Hippocampal formation (tissue), 2 donors: Measurements from ENCODE around the gene CDH12.
"Not testable (repeated sequence)": the region's sequence is repeated elsewhere in the genome, so short reads cannot be mapped to it uniquely, and the experiment has no call there.

ENCODE experiments used
- DNase-seq, 2 donors: peaks; one replicate each; lab custom pipeline; 2025; lab: John Stamatoyannopoulos, UW

CDH12 gene

GRCh38 chr5:22650511-22650910, 202.6 kb downstream of the CDH12 start:
- DNase-seq: no peak

DNA sequence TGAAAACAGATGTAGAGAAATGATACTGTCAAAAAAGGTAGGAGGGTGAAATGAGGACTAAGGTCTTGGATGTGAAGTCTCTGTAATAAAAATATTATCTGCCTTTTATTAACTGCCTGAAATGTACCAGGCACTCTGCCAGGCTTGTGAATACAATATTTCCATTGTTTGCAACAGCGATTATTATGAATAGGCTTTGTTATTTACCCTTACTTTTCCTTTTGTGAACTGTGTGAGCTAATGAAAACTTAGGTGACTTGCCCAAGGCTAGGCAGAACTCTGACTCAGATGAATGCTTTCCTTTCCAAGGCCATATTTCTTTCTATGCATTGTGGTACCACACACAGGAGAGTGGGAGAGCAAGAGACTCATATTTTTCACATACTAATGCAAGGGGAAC, 204.1 kb downstream of the CDH12 start:
- DNase-seq: no peak

DNA sequence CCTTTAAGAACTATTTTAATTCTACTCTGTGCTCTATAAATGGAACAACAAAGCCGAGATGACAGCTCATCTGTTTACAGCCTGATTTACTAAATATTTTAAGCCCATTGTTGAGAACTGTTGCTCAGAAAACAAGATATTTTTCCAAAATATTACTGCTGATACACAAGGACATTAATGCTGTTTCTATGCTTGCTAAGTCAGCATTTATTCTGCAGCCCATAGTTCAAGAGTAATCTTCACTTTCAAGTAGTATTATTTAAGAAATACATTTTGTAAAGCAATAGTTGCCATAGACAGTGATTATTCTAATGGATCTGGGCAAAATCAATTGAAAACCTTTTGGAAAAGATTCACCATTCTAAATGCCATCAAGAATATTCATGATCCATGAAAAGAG, 208.3 kb downstream of the CDH12 start:
- DNase-seq: no peak

DNA sequence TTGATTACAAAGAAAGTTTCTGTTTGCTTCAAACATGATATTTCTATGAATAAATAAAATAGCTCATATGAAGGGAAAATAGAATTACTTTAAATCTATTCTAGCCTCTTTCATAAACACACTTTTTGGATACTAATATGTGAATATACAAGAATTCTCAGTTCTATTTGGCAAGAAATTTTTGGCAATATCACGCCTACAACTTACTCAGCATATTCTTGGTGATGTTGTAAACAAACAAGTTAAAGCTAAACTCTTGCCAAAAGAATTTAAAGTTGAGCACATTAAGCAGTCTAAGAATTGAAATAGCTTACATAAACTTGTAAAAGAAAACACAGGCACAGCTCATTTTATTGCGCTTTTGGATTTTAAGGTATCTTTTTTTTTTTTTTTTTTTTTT, 209.8 kb downstream of the CDH12 start:
- DNase-seq: no peak

- no peak for DNase-seq
Measured at GRCh38 chr5:22631683-22632082, 221.5 kb downstream of the CDH12 start.

- DNase-seq: no peak
Measured at GRCh38 chr5:22627029-22627428, 226.1 kb downstream of the CDH12 start.

DNA sequence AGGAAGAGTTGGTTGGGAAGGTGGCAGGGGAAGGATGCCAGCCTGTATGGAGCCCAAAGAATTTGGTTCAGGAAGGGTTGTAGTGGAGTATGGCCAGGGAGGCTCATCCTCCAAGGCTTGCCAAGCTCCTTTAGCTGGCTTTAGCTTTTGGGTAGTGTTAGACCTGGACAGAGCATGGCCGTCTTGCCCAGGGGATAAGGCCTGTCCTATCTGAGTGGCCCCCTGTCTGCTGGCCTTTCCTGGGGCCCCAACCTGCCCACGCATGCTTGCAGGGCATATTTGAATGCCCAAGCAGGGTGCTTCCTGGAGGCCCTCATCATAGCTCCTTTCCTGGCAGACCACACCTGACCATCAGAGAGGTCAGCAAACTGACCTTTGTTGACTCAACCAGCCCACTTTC, 227.7 kb downstream of the CDH12 start:
- DNase-seq: no peak

DNA sequence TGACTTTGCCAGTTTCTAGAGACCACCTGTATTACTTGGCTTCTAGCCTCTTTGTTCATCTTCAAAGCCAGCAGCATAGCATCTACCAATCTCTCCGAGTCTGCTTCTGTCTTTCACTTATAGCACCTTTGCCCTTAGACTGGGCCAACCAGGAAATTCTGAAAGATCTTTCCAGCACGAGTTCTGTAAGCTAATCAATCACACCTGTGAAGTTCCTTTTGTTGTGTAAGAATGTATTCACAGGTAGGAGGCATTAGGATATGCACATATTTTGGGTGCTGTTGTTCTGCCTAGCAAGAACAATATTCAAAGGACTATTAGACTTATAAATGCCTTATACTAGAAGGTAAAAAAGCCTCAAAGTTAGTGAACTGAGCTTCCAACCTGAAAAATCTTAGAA, 232.1 kb downstream of the CDH12 start:
- no peak for DNase-seq

DNA sequence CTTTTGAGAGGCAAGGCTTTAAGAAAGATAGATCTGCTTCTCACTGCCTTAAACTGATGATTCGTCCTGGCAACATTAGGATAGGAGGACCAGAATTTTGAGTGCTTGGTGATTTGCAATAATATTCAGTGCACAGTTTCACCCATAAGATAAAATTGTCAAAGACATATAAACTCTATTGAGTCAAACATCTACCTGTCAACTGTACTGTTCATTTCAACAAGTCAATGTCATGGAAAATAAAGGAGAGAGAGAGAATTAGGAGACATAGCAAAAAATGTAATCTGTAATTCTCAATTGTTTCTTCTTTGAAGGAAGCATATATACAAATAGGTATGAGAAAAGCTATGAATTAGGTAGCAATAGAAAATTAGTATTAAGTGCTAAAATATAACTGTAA, 237.2 kb downstream of the CDH12 start:
- DNase-seq: no peak

DNA sequence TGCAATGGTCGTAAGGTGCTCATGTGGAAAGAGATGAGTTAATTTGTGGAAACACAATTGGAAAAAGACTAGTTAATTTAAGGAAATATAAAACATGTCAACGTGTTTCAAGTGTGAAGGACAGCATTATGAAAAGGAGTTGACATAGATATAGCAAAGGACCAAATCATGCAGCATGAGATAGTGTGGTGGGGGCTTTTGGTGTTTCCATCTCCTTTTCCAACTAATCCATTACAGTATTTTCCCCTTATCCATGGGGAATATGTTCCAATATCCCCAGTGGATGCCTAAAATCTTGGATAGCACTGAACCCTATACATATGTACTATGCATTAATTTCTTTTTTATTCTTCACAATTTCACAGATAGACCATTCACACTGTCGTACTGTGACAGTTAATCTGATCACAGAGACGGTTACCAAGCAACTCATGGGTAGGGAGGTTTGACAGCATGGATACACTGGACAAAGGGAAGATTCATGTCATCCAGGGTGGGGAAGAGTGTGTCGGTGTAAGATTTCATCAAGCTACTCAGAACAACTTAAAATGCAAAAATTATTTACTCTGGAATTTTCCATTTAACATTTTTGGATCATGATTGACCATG, 238.6 kb downstream of the CDH12 start:
- DNase-seq: no peak

GRCh38 chr5:22612928-22613327, 240.2 kb downstream of the CDH12 start:
- no peak for DNase-seq

GRCh38 chr5:22611327-22611726, 241.8 kb downstream of the CDH12 start:
- no peak for DNase-seq

DNA sequence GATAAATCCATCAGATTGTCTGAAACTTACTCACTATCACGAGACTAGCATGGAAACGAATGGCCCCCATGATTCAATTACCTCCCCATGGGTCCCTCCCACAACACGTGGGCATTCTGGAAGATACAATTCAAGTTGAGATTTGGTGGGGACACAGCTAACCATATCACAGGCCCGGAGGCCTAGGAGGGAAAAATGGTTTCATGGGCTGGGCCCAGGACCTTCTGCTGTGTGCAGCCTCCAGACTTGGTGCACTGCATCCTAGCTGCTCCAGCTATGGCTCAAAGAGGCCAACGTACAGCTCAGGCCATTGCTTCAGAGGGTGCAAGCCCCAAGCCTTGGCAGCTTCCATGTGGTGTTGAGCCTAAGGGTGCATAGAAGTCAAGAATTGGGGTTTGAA, 245.6 kb downstream of the CDH12 start:
- DNase-seq: not testable (repeated sequence)

- no peak for DNase-seq
Measured at GRCh38 chr5:22605473-22605872, 247.7 kb downstream of the CDH12 start.

- no peak for DNase-seq
Measured at GRCh38 chr5:22604711-22605110, 248.4 kb downstream of the CDH12 start.

DNA sequence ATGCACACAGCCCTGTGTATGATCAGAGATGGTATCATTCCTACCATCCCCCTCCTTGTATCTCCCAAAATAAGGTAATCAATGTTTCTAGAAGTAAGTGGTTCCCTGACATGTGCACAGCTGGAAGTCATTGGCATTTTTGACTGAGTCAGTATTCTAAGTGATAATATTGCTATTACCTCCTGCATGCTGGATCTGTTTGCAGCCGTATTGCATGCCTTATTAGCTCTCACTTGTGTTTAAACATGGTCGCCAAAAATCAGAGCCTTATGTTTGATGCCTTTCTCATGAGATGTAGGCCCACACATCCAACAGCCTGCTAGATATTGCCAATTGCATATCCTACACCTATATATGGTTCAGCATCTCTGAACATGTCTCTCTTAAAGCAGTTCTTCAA, 254.3 kb downstream of the CDH12 start:
- no peak for DNase-seq

DNA sequence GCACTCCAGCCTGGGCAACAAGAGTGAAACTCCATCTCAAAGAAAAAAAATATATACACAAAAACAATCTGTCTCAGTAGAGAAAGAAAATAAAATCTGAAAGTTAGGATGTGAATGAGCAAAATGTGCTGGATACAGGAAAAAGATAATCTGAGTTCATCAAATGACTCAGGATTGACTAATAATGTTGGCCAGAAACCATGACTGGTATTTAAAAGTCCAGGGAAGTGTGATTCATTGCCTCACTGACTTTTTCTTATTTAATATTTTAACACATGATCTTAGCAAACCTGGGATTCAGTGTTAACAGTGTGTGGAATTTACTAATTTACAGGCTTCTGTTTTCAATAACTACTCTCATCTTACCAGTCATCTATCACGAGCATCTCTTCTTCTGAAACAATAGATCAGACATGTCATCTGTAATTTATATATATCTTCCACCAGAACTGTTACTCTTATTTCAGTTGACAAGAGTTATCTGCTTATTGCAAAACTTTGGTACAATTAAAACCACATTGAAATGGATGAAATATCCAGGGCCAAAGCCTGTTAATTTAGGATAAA, 256.7 kb downstream of the CDH12 start:
- DNase-seq: no peak

GRCh38 chr5:22594491-22594890, 258.7 kb downstream of the CDH12 start:
- no peak for DNase-seq

GRCh38 chr5:22593592-22593991, 259.6 kb downstream of the CDH12 start:
- no peak for DNase-seq

- DNase-seq: no peak
Measured at GRCh38 chr5:22591461-22591860, 261.7 kb downstream of the CDH12 start.

DNA sequence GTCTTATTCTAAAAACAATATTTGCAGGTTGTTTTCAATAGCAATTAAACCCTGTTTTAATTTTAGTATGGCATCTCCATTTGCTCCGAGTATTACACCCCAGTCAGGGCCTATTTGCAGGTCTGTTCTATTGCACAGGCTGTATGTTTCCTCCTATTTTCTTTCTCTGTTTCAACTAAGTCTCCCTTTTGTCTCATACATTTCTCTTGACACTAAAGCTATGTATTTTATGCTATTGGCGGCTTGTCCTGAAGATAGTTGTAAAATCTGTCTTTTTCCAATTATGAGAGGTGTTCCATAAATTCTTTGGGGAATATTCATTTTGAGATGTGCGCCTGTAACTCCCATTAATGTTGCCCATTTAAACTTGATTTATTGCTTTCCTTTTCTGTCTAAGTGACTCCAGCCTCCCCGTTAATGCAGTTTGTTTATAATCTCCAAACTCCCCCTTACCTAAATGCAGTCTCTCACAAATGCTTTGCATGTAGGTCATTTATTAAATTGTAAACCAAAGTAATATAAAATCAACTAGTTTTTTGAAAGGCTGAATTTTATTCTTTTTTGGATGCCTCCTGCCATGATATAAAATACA, 262.4 kb downstream of the CDH12 start:
- DNase-seq: no peak

- no peak for DNase-seq
Measured at GRCh38 chr5:22577711-22578110, 275.4 kb downstream of the CDH12 start.

GRCh38 chr5:22577006-22577405, 276.1 kb downstream of the CDH12 start:
- no peak for DNase-seq

DNA sequence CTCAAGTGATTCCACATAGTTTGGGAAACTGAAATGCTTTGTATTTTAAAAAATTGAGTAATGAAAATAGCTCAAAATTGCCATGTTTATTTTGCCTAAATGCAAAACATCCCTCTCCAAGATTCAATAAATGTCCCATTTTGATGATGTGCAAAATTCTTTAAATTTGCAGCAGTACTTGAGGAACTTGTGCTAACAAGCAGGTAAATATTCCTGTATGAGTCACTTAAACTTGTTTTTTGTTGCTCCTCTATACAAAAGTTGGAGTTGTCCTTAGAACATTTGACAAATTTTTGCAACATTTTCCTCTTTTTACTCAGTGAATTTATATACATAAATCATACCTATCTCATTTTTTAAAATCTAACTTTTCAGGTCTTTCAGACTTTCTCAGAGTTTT, 280.2 kb downstream of the CDH12 start:
- no peak for DNase-seq
